Activated CD4-positive, alpha-beta T cell treated with anti-CD3 and anti-CD28 coated beads, Interleukin-2, amount 50 U/mL, for 48 hours (primary cell): Measurements from ENCODE around the gene RPS8.
A peak's percentile ranks its signal among the peaks of the same experiment; 100 is the strongest.
"Not testable (repeated sequence)": the region's sequence is repeated elsewhere in the genome, so short reads cannot be mapped to it uniquely, and the experiment has no call there.

Experiments
- DNase-seq, 2 experiments: peaks; one replicate each; pipeline ENCODE4 v3.0.0-alpha.2; 2020

The RPS8 gene

DNA sequence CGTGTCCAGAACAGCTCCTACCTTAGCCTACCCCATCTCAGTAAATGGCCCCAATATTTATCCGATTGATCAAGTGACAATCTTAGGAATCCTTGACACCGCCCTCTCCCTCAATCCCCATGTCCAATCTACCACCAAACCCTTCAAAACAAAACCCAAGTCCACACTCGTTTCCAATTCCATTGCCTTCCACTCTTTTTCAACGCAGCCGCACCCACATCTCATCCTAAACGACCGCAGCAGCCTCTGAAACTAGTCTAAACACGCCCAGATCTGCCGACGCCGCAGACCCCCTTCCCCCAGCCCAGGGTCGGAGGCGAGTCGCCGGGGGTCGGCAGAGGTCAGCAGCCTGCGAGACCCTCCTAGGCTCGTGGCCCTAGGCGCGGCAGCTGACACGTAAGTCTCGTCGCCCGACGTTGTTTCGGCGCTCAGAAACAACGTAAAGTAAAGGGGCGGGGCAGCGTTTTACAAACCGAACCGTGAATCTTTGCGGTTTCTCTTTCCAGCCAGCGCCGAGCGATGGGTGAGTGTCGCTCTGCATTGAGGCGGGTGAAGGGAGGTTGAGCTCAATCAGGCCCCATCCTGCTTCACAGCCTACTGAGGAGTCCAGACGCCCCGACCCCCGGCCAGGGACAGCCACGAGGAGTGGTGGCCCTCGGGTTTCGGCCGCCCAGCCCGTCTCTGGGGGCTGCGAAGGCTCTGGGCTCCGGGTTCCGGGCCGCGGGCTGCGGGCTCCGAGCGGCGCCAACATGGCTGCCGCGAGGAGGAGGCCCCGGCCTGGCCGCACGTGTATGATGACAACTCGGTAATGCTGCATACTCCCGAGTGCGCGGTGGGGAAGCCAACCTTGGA lies at the start of gene RPS8:
Gene RPS8 (plus strand): TSS at position 463 of the 852 bp plus-strand sequence. CDS start 57 bp downstream, at position 520.
- DNase-seq, result peak; percentile 89 to 92

DNA sequence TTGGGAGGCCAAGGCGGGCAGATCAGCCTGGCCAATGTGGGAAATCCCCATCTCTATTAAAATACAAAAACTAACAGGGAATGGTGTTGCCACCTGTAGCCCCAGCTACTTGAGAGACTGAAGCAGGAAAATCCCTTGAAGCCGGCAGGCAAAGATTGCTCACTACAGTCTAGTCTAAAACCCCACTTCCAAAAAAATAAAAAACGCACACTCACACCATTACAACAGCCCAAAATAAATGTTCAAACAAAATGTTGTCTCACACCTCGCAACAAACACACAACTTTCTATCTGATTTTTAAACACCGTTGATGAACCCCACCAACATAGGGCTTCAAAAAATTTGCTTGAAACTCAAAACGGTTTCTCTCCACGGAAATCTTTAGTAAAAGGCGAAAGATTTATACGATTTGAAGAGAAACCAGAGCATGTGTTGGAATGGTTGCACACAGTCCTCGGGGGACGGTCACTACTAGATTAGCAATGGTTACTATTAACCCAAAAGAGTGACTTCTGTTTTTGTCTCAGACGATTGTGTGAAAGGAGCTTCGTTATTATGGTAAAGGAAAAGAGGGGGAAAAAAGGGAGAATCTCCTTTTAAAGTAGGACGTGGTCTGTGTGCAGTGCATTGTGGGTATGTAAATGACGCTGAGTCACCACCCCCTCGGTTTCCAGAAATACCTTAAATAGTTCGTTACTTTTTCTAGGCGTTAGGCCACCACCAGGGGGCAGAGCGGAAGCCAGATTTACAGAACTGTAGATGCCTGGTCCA lies 44.4 kb upstream of the RPS8 start, which contains the start of gene RNU5D-1:
Gene RNU5D-1 (minus strand): TSS at position 430 of the 772 bp plus-strand sequence.
- DNase-seq, result peak; percentile 98 to 99

DNA sequence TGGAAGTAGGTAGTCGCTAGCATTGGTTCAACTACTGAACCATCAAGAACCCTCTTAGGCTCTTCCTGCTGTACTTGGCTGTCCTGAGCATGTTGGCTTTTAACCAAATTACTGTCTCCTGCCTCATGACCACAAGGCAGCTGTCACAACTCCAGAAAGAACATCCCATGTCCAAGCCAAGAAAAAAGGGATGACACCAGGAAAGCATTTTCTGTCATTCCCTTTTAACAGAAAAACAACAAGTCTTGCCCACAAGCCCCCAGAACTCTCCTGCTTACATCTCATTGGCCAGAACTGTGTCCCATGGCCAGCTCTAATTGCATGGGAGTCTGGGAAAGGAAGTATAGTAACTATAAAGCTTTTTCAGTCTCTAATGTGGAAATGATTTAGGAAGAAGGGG lies 42.0 kb upstream of the RPS8 start:
- DNase-seq, result no peak

DNA sequence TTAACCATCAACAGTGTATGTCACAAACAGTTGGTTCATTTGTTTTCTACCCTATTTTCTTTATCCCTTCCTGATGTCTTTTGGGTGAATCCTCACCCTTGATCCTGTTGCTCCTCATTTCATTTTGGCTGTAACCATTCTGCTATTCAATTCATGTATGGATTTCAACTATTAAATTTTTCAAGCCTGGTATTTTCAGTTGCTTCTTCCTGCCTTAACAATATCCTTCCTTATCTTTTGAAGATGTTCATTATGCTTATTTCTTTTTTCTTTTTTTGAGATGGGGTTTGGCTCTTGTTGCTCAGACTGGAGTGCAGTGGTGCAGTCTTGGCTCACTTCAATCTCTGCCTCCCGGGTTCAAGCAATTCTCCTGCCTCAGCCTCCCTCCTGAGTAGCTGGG lies 41.6 kb upstream of the RPS8 start:
- no peak for DNase-seq

DNA sequence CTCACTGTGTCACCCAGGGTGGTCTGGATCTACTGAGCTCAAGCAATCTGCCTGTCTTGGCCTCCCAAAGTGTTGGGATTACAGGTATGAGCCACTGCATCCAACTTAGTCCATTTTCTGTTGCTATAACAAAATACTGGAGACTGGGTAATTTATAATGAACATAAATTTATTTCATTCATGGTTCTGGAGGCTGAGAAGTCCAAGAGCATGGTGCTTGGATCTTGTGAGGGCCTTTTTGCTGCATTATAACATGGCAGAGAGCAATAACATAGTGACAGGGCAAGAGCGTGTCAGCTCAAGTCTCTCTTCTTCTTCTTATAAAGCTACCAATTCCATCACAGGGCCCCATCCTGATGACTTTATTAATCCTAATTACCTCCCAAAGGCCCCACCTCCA lies 39.3 kb upstream of the RPS8 start:
- DNase-seq, result no peak

DNA sequence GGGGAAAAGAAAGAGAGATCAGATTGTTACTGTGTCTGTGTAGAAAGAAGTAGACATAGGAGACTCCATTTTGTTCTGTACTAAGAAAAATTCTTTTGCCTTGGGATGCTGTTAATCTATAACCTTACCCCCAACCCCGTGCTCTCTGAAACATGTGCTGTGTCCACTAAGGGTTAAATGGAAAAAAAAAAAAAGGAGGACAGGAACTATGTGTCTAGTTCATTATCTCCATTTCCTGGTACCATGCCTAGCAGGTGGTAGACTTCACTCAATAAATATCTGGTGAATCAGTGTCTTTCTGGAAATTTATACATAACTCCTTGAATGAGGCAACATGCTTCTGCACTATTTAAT lies 36.4 kb upstream of the RPS8 start:
- not testable (repeated sequence) for DNase-seq

DNA sequence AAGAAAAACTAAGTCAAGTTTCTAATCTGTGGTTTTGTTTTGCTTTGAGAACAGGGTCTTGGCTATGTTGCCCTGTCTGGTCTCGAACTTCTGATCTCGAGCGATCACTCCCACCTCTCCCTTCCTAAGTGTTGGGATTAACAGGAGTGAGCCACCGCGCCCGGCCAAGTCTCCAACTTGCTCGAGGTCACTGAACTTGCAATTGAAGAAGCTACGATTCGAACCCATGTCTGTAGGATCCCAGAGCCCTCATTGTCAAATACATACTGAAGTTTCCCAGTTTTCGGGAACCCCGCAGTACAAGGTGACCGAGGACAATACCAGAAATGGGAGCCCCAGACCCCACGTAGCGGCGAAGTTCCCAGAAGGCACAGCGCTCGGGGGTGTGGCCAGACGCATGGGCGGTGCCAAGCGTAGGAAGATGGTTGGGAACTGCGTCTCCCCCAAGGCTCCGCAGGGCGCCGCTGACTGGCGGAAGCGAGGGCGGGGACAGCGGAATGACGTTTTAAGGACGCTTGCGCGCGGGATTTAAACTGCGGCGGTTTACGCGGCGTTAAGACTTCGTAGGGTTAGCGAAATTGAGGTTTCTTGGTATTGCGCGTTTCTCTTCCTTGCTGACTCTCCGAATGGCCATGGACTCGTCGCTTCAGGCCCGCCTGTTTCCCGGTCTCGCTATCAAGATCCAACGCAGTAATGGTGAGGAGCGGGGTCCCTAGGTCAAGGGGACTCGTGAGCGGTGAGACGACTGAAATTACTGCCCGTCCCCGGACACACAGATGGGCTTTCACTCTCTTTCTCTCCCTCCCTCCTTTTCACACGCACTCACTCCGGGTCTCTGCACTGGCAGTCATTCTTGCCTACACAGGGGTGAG lies 35.8 kb upstream of the RPS8 start, which contains the start of gene KIF2C:
Gene KIF2C (plus strand): TSS at position 531 of the 872 bp plus-strand sequence. CDS start 96 bp downstream, at position 627.
- peak; percentile 99 to 100 for DNase-seq

DNA sequence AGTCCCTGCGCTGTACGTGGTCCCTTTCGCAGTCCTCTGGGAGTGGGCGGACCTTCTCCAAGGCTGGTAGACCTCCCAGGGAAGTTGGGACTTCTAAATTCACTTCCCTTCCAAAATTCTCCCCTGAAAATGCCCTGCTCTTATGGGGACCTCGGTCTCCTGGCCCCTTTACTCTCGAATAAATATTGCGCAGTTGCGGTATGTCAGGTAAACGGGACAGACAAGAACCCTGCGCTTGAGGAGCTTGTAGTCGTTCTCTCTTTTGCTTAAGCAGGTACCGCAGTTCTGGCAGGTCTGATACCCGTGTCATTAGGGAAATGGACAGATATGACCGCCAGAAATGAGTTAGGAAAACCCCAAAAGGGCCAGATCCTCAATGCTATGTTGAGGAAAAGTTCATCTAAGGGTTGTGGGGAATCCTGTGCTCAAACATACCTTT lies 35.1 kb upstream of the RPS8 start:
- DNase-seq, result no peak

DNA sequence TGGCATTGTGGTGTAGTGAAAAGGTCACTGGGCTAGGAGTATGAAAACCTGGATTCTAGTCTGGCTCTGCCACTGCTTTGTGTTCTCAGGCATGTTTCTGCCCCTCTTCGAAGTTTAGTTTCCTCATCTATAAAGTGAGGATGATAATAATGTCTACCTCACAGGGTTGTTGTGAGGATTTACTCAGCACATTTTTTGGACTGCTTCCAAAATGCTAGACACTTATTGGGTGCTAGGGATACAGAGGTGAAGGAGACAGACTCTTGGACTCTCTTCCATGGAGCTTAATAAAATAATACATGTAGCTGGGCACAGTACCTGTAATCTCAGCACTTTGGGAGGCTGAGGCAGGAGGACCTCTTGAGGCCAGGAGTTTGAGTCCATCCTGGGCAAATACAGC lies 32.1 kb upstream of the RPS8 start:
- no peak for DNase-seq

DNA sequence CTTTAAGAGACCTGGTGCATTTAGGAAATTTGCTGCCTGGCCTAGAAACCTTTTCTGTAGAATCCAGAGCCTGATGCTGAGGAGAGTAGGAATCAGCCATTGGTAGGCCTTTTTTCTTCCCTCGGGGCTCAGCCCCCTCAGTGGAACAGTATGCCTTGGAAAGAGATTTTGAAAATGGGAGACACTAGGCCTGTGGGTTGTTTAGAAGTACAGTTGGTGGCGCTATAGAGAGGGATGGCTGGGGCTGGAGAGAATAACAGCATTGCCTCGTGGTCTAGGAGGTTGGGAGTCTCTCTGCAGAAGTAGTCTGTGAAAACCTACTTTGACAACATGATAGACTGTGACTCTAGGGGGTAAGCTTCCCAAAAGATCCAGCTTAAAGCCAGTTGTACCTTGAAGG lies 27.5 kb upstream of the RPS8 start:
- no peak for DNase-seq

DNA sequence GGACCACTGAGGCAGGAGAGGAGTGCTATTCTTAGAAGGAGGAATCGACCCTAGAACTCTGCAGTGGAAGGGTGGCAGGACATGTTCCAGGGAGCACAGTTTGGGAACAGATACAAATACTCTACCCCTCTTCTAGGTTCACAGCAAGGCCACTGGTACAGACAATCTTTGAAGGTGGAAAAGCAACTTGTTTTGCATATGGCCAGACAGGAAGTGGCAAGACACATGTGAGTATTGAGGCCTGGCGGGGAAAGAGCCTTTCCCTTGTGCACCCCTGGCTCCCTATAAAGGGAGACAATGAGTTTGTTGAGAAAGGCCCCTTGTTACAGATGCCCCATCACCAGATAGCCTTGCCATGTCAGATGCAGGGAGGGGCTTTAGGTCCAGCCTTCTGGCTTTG lies 17.9 kb upstream of the RPS8 start:
- DNase-seq, result no peak

DNA sequence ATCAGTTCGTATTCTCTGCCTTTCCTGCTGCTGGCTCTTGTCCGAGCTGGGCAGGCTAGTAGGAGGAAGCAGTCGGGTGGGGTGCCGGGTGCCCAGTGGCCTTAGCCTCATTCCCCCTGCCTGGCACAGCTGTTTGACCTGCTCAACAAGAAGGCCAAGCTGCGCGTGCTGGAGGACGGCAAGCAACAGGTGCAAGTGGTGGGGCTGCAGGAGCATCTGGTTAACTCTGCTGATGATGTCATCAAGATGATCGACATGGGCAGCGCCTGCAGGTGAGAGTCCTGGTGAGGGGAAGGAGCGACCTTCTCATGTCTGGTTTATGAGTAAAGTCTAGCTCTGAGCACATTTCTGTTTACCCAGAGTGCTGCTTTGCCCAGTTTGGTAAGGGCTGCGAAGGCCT lies 16.3 kb upstream of the RPS8 start:
- DNase-seq, result no peak

DNA sequence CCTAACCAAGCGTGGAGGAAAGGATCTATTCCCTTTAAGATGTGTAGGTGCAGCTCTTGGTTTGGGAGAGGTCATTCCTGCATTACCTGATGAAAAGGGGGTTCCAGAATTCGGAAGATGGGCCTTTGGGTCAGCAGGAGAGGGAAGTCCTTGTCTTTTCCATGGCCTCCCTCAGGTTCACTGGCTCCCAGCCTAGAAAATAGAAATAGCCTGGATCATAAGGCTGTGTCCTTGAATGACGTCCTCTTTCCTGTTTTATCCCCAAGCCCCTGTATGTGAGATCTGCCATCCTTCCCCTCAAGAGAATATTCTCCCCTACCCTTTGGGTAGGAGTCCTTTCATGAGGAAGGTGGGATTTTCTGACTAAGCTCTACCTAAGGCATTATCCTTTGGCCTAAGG lies 14.5 kb upstream of the RPS8 start:
- DNase-seq, result no peak

DNA sequence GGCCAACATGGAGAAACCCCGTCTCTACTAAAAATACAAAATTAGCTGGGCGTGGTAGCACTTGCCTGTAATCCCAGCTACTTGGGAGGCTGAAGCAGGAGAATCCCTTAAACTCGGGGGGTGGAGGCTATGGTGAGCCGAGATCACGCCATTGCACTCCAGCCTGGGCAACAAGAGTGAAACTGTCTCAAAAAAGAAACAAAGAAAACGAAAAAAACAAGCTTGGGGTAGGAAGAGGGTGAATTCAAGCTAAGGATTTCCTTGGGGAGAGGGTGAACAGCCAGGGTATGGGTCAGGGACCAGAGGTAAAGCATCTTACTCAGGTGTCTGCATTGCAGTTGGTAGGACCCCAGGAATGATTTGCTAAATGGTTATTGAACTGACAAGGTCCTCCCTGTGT lies 8.9 kb upstream of the RPS8 start:
- DNase-seq, result not testable (repeated sequence)

DNA sequence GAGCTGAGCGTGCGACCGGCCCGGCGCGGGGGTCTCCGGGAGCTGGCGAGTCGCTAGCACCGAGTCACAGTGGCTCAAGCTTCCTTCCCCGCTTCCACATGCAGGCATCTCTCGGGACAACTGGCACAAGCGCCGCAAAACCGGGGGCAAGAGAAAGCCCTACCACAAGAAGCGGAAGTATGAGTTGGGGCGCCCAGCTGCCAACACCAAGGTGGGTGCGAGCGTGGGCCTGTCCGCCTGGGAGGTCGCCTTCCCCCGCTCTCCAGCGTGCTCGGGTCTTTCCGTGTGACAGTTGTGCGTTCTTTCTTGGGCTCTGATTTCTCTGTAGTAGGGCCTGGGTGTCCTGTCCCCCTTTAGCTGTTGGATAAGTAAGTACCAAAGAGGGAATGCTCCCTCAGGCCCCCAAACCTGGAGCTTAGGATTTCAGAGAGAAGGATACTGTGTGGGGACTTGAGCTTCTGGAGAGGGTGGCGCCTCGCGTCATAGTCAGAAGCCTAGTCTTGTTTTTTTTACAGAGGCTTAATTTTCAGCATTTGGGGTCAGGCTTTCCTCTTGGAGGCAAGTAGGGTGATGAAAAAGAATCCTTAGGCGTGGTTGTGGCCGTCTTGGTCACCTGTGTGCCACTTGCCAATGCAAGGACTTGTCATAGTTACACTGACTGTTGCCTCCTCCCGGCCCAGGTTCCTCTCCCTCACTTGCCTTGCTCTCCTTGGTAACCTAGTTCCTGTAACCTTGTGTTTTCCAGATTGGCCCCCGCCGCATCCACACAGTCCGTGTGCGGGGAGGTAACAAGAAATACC lies 790 bp downstream of the RPS8 start:
- peak; percentile 45 for DNase-seq

DNA sequence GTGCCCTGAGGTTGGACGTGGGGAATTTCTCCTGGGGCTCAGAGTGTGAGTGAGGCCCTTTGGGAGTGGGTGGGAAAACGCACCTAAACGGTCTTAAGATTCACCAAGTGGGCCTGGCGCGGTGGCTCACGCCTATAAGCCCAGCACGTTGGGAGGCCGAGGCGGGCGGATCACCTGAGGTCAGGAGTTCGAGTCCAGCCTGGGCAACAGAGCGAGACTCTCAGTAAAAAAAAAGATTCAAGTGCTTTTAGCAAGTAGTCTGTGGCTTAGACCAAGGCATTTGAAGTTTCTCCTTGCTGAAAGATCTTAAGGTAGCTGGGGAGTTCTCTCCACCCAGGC lies 1.4 kb downstream of the RPS8 start:
- peak in 1 of 2 experiments; percentile 38 for DNase-seq

DNA sequence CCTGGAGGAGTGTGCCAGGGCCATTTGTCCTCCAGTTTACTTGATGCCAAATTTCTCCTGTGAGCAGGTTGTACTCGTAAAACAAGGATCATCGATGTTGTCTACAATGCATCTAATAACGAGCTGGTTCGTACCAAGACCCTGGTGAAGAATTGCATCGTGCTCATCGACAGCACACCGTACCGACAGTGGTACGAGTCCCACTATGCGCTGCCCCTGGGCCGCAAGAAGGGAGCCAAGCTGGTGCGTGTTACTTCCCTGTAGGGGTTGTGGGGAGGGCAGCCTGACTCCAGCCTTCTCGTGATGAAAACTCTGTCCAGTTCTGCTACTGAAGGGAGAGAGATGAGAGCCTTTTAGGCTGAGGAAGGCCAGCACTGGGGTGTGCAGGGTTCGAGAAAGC lies 2.2 kb downstream of the RPS8 start:
- DNase-seq, result no peak

DNA sequence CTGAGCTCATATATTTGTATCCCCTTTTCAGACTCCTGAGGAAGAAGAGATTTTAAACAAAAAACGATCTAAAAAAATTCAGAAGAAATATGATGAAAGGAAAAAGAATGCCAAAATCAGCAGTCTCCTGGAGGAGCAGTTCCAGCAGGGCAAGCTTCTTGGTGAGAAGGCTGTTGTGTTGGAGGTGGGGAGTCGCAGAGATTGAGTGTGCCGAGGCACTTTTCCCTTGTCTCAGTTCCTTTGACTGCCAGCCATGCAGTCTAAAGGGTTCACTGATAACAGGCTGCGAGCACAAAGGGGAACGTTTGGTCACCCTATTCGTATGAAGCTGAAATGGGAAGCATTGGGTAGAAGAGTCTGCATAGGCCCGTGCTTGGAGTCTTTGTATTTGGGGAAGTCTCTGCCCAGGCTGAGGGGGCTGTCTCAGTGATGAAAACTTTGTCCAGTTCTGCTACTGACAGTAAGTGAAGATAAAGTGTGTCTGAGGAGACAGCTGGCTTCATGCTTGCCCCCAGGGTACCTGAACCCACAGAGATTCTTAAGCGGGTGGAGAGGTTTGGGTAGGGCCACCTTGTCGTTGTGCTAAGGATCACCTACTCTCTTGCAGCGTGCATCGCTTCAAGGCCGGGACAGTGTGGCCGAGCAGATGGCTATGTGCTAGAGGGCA lies 2.8 kb downstream of the RPS8 start:
- no peak for DNase-seq

DNA sequence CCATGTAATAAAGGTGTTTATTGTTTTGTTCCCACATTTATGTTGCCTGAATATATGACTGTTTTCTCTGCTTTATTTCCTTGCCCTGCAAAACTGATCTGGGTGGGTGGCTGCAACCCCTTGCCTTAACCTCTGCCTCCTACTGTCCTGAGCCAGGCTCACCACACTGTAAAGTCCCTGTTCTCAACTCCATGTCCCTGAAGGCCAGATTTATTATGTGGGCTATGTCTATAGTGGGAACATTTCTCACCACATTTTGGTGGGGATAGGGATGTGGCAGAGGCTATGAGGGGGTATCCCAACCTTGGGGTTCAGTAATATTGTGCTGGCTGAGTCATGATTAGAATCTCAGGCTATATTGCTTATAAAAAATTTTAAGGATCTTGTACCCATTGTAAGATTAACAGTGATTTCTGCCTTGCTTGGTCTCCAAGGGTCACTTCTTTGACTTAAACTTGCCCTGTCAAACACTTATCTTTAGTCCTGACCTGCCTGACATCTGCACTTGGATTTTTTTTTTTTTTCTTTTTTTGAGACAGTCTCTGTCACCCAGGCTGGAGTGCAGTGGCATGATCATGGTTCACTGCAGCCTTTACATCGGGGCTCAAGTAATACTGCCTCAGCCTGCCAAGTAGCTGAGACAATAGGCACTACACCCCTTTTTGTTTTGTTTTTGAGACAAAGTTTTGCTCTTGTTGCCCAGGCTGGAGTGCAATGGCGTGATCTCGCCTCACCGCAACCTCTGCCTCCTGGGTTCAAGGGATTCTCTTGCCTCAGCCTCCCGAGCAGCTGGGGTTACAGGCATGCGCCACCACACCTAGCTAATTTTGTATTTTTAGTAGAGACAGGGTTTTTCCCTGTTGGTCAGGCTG lies 3.6 kb downstream of the RPS8 start:
- DNase-seq, result no peak

DNA sequence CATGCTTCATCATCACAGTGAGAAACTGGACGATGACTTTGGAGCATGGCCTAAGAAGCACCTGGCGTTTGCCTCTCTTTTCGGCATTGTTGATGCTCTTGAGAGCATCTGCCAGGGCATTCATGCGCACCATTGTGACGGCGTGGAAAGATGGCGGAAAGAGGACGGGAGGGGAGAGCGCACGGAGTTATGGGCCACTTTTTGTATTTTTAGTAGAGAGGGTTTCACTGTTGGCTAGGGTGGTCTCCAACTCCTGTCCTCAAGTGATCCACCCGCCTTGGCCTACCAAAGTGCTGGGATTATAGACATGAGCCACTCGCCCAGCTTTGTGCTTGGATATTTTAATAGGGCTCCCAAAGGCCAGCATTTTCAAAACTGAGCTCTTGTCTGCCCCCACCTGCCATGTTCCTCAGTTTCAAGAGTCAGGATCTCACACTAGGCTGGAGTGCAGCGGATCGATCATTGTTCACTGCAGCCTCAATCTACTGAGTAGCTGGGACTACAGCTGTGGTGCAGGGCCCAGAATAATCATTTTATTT lies 5.3 kb downstream of the RPS8 start:
- DNase-seq, result no peak
